HepG2 (cell line): Measurements from ENCODE around the gene KRT10. TPM values are rescaled to one million over a fixed set of nuclear protein-coding genes. Genes with fewer than 3 reads are reported as not detected.
A peak's percentile ranks its signal among the peaks of the same experiment; 100 is the strongest.

Experiments used
- ATAC-seq: fragments of 200-7000 bp; cut with Tn5 transposase; 3 replicates; pipeline ENCODE4 v1.9.1; 2020; ENCODE audit warnings: mild to moderate bottlenecking, moderate library complexity
- BruUV-seq: library from RNA; stranded (reverse); fragments of 400-500 nt; replicated peaks from 2 replicates; lab custom pipeline; 2021; lab: Mats Ljungman, UMichigan
- CTCF ChIA-PET: fragments of 300-600 bp; formaldehyde crosslinking; extraction: SDS; loops from one replicate; lab custom pipeline; 2021; ENCODE audit warnings: low total read pairs, inconsistent platforms, low intra/inter-chr PET ratio; lab: Yijun Ruan, JAX
- POLR2A ChIA-PET: fragments of 350-600 bp; sonication (Branson Sonifier 250); formaldehyde crosslinking; loops from one replicate; lab custom pipeline; 2020; ENCODE audit warnings: antibody characterized with exemption, inconsistent platforms; lab: Yijun Ruan, JAX
- DNase-seq: peaks from one replicate; pipeline ENCODE4 v3.0.0-alpha.2; 2015; ENCODE audit warnings: low spot score
- FAIRE-seq: peaks from 3 replicates; lab custom pipeline; 2011; peaks lifted over from hg19 to GRCh38; lab: Jason Lieb, UNC
- H2AFZ ChIP-seq: one replicate; pipeline ENCODE4 v1.6.1; 2011; ENCODE audit warnings: low read length, inconsistent platforms
- H3K27ac ChIP-seq: fragments of 300-600 bp; 3 replicates; pipeline ENCODE4 v1.8.0; 2011; ENCODE audit warnings: mixed run types, mild to moderate bottlenecking, mixed read lengths, low read length, inconsistent platforms; ENCODE audit not compliant: insufficient read depth; ENCODE audit errors: extremely low read length
- H3K27me3 ChIP-seq, 2 experiments: fragments of 200-600 bp in 1 of 2; 2 replicates in 1 of 2; 3 replicates in 1 of 2; pipeline versions ENCODE4 v1.6.0 to v1.8.0; 2011; ENCODE audit warnings: low read length in 2 of 2, mild to moderate bottlenecking in 2 of 2, moderate library complexity in 2 of 2, inconsistent platforms in 1 of 2; ENCODE audit not compliant: insufficient read depth in 2 of 2, control insufficient read depth in 1 of 2
- H3K36me3 ChIP-seq, 2 experiments: fragments of 200-600 bp in 1 of 2; replicated peaks in 1 of 2; 2 replicates in 1 of 2; 3 replicates in 1 of 2; pipeline versions ENCODE4 v1.5.1 to v1.8.0; 2011; ENCODE audit warnings: low read length in 2 of 2, inconsistent platforms in 1 of 2; ENCODE audit not compliant: insufficient read depth in 2 of 2, control insufficient read depth in 1 of 2
- H3K4me1 ChIP-seq: 2 replicates; pipeline ENCODE4 v1.5.1; 2012; ENCODE audit warnings: low read length, inconsistent platforms; ENCODE audit not compliant: insufficient read depth
- H3K4me2 ChIP-seq: 2 replicates; pipeline ENCODE4 v1.6.0; 2011; ENCODE audit warnings: low read depth, low read length, inconsistent platforms
- H3K4me3 ChIP-seq, 3 experiments: fragments of 200-600 bp in 1 of 3; sonication (generic), shearing (Covaris generic) in 1 of 3; replicated peaks in 1 of 3; 2 replicates each; pipeline ENCODE4 v1.5.1; 2011 to 2016; ENCODE audit warnings: low read length in 3 of 3, inconsistent platforms in 2 of 3, low read depth in 2 of 3, mild to moderate bottlenecking in 2 of 3, control low read depth in 1 of 3, mixed read lengths in 1 of 3; ENCODE audit not compliant: insufficient read depth in 1 of 3
- H3K79me2 ChIP-seq: one replicate; pipeline ENCODE4 v1.6.1; 2011; ENCODE audit warnings: low read length, inconsistent platforms; ENCODE audit not compliant: insufficient read depth
- H3K9ac ChIP-seq: 2 replicates; pipeline ENCODE4 v1.6.0; 2011; ENCODE audit warnings: mild to moderate bottlenecking, low read depth, low read length, inconsistent platforms; ENCODE audit not compliant: insufficient read depth
- H3K9me3 ChIP-seq: 2 replicates; pipeline ENCODE4 v1.5.1; 2012; ENCODE audit warnings: mild to moderate bottlenecking, low read length
- H4K20me1 ChIP-seq: 2 replicates; pipeline ENCODE4 v1.6.0; 2011; ENCODE audit warnings: inconsistent platforms, mild to moderate bottlenecking, low read length, moderate library complexity; ENCODE audit not compliant: insufficient read depth
- ARID5B ChIP-seq: IDR thresholded peaks from 2 replicates; pipeline ENCODE4 v1.4.0; 2020; ENCODE audit warnings: mild to moderate bottlenecking, missing genetic modification reagents
- FOSL2 ChIP-seq: sonication (generic); formaldehyde crosslinking; IDR thresholded peaks from 2 replicates; pipeline ENCODE4 v1.4.0; 2020; ENCODE audit warnings: missing genetic modification reagents
- MLX ChIP-seq: IDR thresholded peaks from 2 replicates; pipeline ENCODE4 v1.6.1; 2016
- NR1H2 ChIP-seq: sonication (generic); formaldehyde crosslinking; IDR thresholded peaks from 2 replicates; pipeline ENCODE4 v1.8.1; 2022; ENCODE audit warnings: low read depth, missing genetic modification reagents, borderline replicate concordance
- RFX1 ChIP-seq: fragments of 450-650 bp; IDR thresholded peaks from 2 replicates; pipeline ENCODE4 v1.6.1; 2017
- ZNF572 ChIP-seq: sonication (generic); formaldehyde crosslinking; IDR thresholded peaks from 2 replicates; pipeline ENCODE4 v1.5.1; 2020; ENCODE audit warnings: mild to moderate bottlenecking, missing genetic modification reagents
- ZSCAN21 ChIP-seq: sonication (generic); formaldehyde crosslinking; IDR thresholded peaks from 2 replicates; pipeline ENCODE4 v1.8.0; 2022; ENCODE audit warnings: mild to moderate bottlenecking, missing genetic modification reagents, moderate library complexity, borderline replicate concordance
- WGBS: methylation state at CpG from one replicate; pipeline ENCODE4 v1.1.6; 2017; ENCODE audit warnings: low lambda C conversion rate; 5-methylcytosine and 5-hydroxymethylcytosine counted together
- in situ Hi-C: cut with HindIII; loops from 2 replicates; pipeline ENCODE4 v1.10.0; 2017; ENCODE audit warnings: low pct_unique_long_range_greater_than_20kb; ENCODE audit not compliant: extremely low pct_ligation_motif_present
- intact Hi-C: fragments of 100-400 bp; cut with micrococcal nuclease; formaldehyde crosslinking; loops from one replicate; pipeline ENCODE4 v1.10.0; 2022; ENCODE audit not compliant: unreplicated experiment
- polyA plus RNA-seq, 8 experiments: library from polyadenylated mRNA; depleted of rRNA in 3 of 8; stranded (reverse) in 7 of 8; unstranded in 1 of 8; fragments of >200 nt; fragmentation: Illumina TruSeq in 4 of 8; extraction: Trizol in 4 of 8; gene quantifications; 2 replicates each; pipeline versions ENCODE4 v1.2.1 to v1.2.3, GENCODE V29; 2011 to 2016; ENCODE audit warnings: low read depth in 4 of 8, missing spikeins in 1 of 8, mixed read lengths in 1 of 8; ENCODE audit not compliant: insufficient read depth in 1 of 8
- total RNA-seq, 5 experiments: library from RNA; depleted of rRNA; stranded (reverse); fragments of >200 nt; fragmentation: Illumina TruSeq; extraction: Trizol; gene quantifications; 2 replicates each; pipeline ENCODE4 v1.2.3, GENCODE V29; 2016; ENCODE audit warnings: low read depth in 1 of 5
- TF ChIP-seq, protein P1 (sequence below): sonication (generic); formaldehyde crosslinking; IDR thresholded peaks from 2 replicates; pipeline ENCODE4 v1.8.1; 2023; ENCODE audit warnings: mild to moderate bottlenecking, missing genetic modification reagents, borderline replicate concordance

The KRT10 gene
- total and polyA plus RNA-seq, 2 of the 13 experiments (the other 11 are each of a cell fraction or from before 2014, with no cell fraction given) = 25.1 to 27.5 TPM

- Histone ChIP-seq H3K27me3 (no peaks in the 10 kb centered on the region; a peak in 1 of 5 replicates), H2AFZ (no peak overlapping the region), H3K9ac (no peak overlapping the region), H3K79me2 (no peaks in the 10 kb centered on the region), H3K4me2 (no peak overlapping the region), H3K36me3 (no peaks in the 10 kb centered on the region), H3K4me3 (no peak overlapping the region), H3K27ac (no peak overlapping the region), H4K20me1 (no peaks in the 10 kb centered on the region), H3K4me1 (no peaks in the 10 kb centered on the region), H3K9me3 (no peaks in the 10 kb centered on the region)
- intact Hi-C loops = no loop called here
- in situ Hi-C loops = no loop called here
- 19% methylated on average over 11 of the region's 14 CpGs for whole genome bisulfite sequencing
- DNase-seq (peak; percentile 20), ATAC-seq (no peak), FAIRE-seq (no peak)
- no peak for TF ChIP-seq ZNF572 (CRISPR knock-in tag)
- TF ChIP-seq MLX (CRISPR knock-in tag) = no peak
- no peak for TF ChIP-seq ZSCAN21 (CRISPR knock-in tag)
- 0 out of 2 replicates have a peak, but pooled peaks have one; percentile 24 for TF ChIP-seq ARID5B (CRISPR knock-in tag)
- TF ChIP-seq, protein P1, sequence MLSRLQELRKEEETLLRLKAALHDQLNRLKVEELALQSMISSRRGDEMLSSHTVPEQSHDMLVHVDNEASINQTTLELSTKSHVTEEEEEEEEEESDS = no peak
- no peak for TF ChIP-seq NR1H2 (CRISPR knock-in tag)
- TF ChIP-seq FOSL2 (CRISPR knock-in tag) = 0 out of 2 replicates have a peak, but pooled peaks have one; percentile 19
- no peak for TF ChIP-seq RFX1
- ChIA-PET POLR2A (no interaction called here), CTCF (no interaction called here)
- BruUV-seq = no TSS peak
Measured at GRCh38 chr17:40864661-40865390, 42.4 kb upstream of the KRT10 start.
